ENCODE data around the gene SOHLH1. TPM values are rescaled to one million over a fixed set of nuclear protein-coding genes. Genes with fewer than 3 reads are reported as not detected.

SOHLH1 gene
- total RNA-seq, 4 donors from 2014 or later = not detected

DNA sequence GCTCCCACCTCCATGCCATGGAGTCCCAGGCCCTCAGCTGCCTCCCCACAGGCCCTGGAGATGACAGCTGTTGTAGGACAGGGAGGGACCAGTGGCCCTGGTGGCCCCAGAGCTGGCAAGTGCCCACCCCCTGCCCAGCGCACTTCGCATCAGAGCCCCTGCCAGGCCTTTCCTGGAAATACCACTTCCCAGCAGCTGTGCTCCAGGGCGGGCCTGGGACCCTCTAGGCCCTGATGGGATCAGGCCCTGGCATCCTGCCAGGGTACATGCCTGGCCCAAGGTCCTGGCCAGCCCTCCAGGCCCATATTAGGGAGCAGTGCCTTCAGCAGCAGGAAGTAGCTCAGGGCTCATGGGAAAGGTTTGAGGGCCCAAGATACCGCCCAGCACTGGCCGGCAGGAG, 5.2 kb upstream of the SOHLH1 start:
- no peak for DNase-seq
- Histone ChIP-seq H3K36me3 (no peaks in the 10 kb centered on the region), H3K9me3 (no peaks in the 10 kb centered on the region), H3K27ac (no peak overlapping the region), H3K4me1 (peaks cover 10 to 24% (median 12%) of the 10 kb centered on the region in 3 donors), H3K27me3 (peaks cover 0 to 94% (median 3%) of the 10 kb centered on the region in 4 donors), H3K4me3 (peak overlapping the region in 1 of 4 donors; percentile 21)
- intact Hi-C loops (cut with DNase I) = no loop called here
- WGBS, 2 donors = 60% methylated on average over 3 of the region's 5 CpGs; no CpG with 5 or more reads in 1 of the 2 donors
- no peak for TF ChIP-seq POLR2A (IDR thresholded peaks at IDR 0.05)

GRCh38 chr9:135703726-135704125, 4.4 kb upstream of the SOHLH1 start:
- peaks cover 0 to 92% (median 3%) of the 10 kb centered on the region in 4 donors for H3K27me3 ChIP-seq
- no peaks in the 10 kb centered on the region for H3K9me3 ChIP-seq
- H3K27ac ChIP-seq = no peak overlapping the region
- 18% methylated on average over 2 of the region's 14 CpGs; no CpG with 5 or more reads in 1 of the 2 donors for WGBS, 2 donors
- intact Hi-C loops (cut with DNase I) = no loop called here
- DNase-seq = no peak
- H3K36me3 ChIP-seq = no peaks in the 10 kb centered on the region
- peaks cover 10 to 24% (median 12%) of the 10 kb centered on the region in 3 donors for H3K4me1 ChIP-seq
- no peak for TF ChIP-seq POLR2A (IDR thresholded peaks at IDR 0.05)
- TF ChIP-seq, protein P1, sequence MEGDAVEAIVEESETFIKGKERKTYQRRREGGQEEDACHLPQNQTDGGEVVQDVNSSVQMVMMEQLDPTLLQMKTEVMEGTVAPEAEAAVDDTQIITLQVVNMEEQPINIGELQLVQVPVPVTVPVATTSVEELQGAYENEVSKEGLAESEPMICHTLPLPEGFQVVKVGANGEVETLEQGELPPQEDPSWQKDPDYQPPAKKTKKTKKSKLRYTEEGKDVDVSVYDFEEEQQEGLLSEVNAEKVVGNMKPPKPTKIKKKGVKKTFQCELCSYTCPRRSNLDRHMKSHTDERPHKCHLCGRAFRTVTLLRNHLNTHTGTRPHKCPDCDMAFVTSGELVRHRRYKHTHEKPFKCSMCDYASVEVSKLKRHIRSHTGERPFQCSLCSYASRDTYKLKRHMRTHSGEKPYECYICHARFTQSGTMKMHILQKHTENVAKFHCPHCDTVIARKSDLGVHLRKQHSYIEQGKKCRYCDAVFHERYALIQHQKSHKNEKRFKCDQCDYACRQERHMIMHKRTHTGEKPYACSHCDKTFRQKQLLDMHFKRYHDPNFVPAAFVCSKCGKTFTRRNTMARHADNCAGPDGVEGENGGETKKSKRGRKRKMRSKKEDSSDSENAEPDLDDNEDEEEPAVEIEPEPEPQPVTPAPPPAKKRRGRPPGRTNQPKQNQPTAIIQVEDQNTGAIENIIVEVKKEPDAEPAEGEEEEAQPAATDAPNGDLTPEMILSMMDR (IDR thresholded peaks at IDR 0.05) = no peak
- no peak overlapping the region for H3K4me3 ChIP-seq

GRCh38 chr9:135701959-135702721, 2.9 kb upstream of the SOHLH1 start, which contains the start of gene KCNT1:
Gene KCNT1 (plus strand): TSS chr9:135702185. CDS start chr9:135702259, 74 bp downstream.
- Histone ChIP-seq H3K27me3 (peaks cover 0 to 80% (median 3%) of the 10 kb centered on the region in 4 donors), H3K4me1 (peaks cover 10 to 24% (median 12%) of the 10 kb centered on the region in 3 donors), H3K27ac (no peak within 1 kb of the TSS), H3K4me3 (peak within 1 kb of the TSS in 2 of 4 donors; percentile 23 to 43), H3K36me3 (no peaks in the 10 kb centered on the region), H3K9me3 (no peaks in the 10 kb centered on the region)
- TF ChIP-seq, protein P1 (IDR thresholded peaks at IDR 0.05) = peak; percentile 61 to 91 (median 87)
- TF ChIP-seq POLR2A (IDR thresholded peaks at IDR 0.05) = no peak
- intact Hi-C loops (cut with DNase I) = no loop called here
- WGBS, 2 donors = 38% methylated on average over 10 of the region's 66 CpGs; no CpG with 5 or more reads in 1 of the 2 donors
- no peak for DNase-seq

DNA sequence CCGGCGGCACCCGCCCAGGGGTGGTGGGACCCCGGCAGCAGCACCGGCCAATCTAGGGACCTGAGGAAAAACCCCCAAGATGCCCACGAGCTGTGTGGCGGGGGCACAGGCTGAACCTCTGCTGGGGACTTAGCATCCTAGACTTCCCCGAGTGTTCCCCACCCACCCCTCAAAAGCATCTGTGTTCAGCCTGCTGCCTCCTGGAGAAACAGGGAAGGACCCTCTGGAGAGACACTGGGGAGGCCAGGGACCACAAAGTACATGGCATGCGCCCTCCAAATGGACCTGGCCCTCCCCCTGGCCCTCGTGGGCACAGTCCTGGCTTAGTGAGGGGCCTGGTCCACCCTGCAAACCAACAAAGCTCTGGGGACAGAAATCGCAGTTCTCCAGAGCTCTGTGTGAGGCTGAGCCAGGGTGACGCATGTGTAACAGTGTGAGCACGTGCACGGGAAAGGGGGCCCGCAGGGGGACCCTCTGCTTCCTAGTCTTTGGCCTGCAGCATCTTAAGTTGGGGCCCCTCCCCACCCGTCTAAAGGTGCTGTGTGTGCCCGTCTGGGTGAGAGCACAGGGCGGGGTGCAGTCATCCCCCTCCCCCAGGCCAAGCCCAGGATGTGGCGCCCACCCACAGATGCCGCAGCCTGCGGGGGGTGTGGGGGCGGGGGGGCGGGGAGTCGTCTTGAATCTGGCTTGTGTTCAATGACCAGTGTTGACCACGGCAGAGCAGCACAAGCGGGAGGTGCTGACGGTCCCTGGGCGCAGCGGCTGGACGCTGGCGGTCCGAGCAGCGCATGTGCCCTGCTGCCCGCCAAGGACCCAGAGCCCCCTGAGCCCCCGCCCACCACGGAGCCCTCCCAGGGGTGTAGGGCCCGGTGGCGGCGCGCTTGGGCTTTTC, 2.0 kb upstream of the SOHLH1 start:
- no peak for DNase-seq
- Histone ChIP-seq H3K4me1 (peaks cover 10 to 21% (median 12%) of the 10 kb centered on the region in 3 donors), H3K27ac (no peak overlapping the region), H3K27me3 (peaks cover 0 to 75% (median 3%) of the 10 kb centered on the region in 4 donors), H3K4me3 (peak overlapping the region in 2 of 4 donors; percentile 23 to 43), H3K9me3 (no peaks in the 10 kb centered on the region), H3K36me3 (no peaks in the 10 kb centered on the region)
- TF ChIP-seq, protein P1 (IDR thresholded peaks at IDR 0.05) = no peak
- TF ChIP-seq POLR2A (IDR thresholded peaks at IDR 0.05) = no peak
- intact Hi-C loops (cut with DNase I) = no loop called here
- WGBS, 2 donors = no CpG with 5 or more reads among the region's 40 CpGs

- no peak for TF ChIP-seq POLR2A (IDR thresholded peaks at IDR 0.05)
- TF ChIP-seq, protein P1 (IDR thresholded peaks at IDR 0.05) = no peak
- no peak overlapping the region for H3K27ac ChIP-seq
- 32 to 54% methylated on average over 7 to 12 of the region's 15 CpGs for WGBS, 2 donors
- peaks cover 10 to 19% (median 12%) of the 10 kb centered on the region in 3 donors for H3K4me1 ChIP-seq
- H3K4me3 ChIP-seq = no peak overlapping the region
- H3K36me3 ChIP-seq = no peaks in the 10 kb centered on the region
- DNase-seq = no peak
- intact Hi-C loops (cut with DNase I) = no loop called here
- no peaks in the 10 kb centered on the region for H3K9me3 ChIP-seq
- peaks cover 0 to 75% (median 3%) of the 10 kb centered on the region in 4 donors for H3K27me3 ChIP-seq
Observed at GRCh38 chr9:135700525-135700924, 1.2 kb upstream of the SOHLH1 start.

Data from esophagus squamous epithelium (tissue), 5 donors.